ENCODE measurements around the gene THAP5. TPM values are rescaled to one million over a fixed set of nuclear protein-coding genes. Genes with fewer than 3 reads are reported as not detected.
A peak's percentile ranks its signal among the peaks of the same experiment; 100 is the strongest.
"Not testable (repeated sequence)": the region's sequence is repeated elsewhere in the genome, so short reads cannot be mapped to it uniquely, and the experiment has no call there.

THAP5 gene
- total RNA-seq, 1 experiment from 2014 or later, result 24.9 TPM

GRCh38 chr7:108585843-108586242 lies 16.3 kb upstream of the THAP5 start:
- DNase-seq (ENCODE audit: low read depth), result no peak

DNA sequence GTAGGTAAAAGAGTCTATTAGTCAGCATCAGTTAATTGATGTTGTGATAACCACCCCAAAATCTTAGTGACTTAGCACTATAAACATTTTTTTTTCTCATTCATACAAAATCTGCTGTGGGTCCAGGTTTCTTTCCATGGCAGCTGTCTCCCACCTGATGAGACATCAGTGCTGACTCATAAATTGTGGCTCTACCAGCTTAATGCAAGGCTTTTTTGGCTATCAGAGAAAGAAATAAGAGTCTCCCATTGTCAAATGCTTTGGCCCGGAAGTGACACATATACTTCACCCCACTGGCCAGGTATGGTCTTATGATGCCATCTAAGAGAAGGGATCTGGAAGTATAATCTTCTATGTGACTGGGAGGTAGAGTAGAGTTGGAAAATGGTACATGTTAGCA lies 14.7 kb upstream of the THAP5 start:
- DNase-seq (ENCODE audit: low read depth), result peak; percentile 85

DNA sequence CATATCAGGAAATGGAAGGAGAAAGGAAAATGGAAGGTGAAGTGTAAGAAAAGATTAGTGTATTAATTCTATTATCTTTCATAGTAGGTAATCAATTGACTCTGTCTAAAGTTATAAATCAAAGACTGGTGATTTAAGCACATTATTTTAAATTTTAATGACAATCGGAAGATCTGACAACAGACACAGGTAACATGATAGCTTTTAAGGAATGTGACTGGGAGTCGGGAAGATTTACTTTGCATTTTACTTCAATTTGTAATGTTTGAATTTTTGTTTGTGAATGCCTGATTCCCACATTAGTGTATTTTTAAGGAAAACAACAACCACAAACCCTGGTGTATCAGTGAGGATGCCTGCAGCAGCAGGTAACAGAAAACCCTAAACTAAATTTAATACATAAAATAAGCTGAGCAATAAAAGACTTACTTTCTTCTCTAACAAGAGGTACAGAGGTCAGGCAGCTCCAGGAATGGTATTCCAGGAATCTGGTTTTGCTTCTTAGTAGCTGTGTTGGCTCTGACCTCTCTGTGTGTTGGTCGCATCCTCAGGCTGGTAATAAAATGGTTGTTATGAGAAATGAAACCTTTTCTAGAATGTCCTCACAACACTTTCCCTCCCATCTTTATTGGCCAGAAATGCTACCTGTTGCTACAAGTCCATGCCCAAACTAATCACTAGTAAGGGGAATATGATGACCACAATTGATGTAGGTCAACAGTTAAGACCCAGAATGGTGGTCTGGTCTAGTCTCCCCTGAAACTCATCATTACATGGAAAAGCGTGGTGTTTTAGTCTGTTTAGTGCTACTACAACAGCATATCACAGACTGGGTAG lies 12.4 kb upstream of the THAP5 start:
- no peak for DNase-seq (ENCODE audit: low read depth)

DNA sequence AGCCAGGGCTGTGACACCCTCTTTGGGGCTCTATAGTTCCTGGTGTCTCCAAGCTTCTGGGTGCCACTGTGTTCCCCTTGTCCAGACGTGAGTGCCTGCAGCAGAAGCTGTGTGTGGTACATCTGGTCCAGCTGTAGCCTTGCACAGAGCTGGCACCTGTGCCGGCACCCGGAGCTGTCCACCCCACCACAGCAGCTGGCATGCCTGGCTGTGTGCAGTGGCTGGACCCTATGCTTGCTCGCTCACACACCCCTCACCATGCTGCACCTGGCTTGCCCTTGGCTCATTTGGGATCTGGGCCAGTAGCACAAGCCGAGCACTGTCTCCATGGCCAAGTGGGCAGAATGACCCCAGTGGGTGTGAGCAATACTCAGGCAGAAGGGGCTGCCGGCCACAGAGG lies 10.8 kb upstream of the THAP5 start:
- DNase-seq (ENCODE audit: low read depth), result no peak

GRCh38 chr7:108578937-108579336 lies 9.4 kb upstream of the THAP5 start:
- DNase-seq (ENCODE audit: low read depth), result no peak

DNA sequence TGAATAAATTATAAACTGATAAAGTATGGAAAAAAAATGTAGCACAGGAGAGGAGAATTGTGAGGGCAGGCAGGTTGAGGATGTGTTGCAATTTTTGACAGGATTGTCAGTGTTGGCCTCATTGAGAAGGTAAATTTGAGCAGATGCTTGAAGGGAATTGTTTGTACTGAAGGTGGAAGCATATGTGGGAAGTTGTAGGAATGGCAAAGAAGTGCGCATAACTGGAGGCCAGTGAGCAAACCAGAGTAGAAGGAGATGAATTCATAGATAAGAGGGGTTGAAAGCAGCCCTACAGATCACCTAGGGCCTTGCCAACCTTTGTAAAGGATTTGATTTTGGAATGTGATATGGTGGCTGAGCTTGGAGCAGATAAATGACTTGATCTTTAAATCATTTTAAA lies 6.6 kb upstream of the THAP5 start:
- no peak for DNase-seq (ENCODE audit: low read depth)

GRCh38 chr7:108575156-108575555 lies 5.7 kb upstream of the THAP5 start:
- no peak for DNase-seq (ENCODE audit: low read depth)

- DNase-seq (ENCODE audit: low read depth), result no peak
Observed at GRCh38 chr7:108572480-108572879, 3.0 kb upstream of the THAP5 start.

- DNase-seq (ENCODE audit: low read depth), result peak; percentile 47
Observed at GRCh38 chr7:108570146-108570755, 745 bp upstream of the THAP5 start.

DNA sequence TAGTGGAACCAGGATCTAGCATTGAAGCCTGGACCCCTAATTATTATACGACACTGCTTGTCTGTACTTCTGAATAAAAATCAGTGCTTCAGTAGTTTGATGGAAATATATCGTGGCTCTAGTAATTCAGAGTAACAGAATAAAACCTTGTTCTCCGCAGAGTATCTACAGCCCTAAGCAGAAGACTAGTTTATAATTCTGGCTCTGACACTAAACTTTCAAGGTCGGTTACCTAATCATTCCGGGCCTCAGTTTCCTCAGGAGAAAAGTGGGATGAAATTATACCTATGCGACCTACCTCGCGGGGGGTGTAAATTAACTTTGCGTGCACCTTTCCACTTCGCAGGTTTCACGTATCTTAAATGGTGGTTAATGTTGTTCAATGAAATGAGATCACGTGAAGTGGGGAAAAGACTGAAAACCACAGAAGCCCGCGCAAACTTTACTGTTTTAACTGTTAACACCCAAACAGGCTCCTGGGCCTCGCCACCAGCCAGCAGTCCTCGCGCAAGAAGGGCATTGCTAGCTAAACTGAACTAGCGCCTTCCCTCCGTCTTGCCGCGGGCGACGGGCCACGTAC lies 615 bp downstream of the THAP5 start:
- no peak for DNase-seq (ENCODE audit: low read depth)

- no peak for DNase-seq (ENCODE audit: low read depth)
Observed at GRCh38 chr7:108565987-108566386, 3.5 kb downstream of the THAP5 start.

GRCh38 chr7:108561047-108561619 lies 8.4 kb downstream of the THAP5 start:
- no peak for DNase-seq (ENCODE audit: low read depth)

GRCh38 chr7:108559253-108559652 lies 10.3 kb downstream of the THAP5 start:
- no peak for DNase-seq (ENCODE audit: low read depth)

- DNase-seq (ENCODE audit: low read depth), result no peak
Observed at GRCh38 chr7:108557617-108558016, 11.9 kb downstream of the THAP5 start.

GRCh38 chr7:108557191-108557590 lies 12.3 kb downstream of the THAP5 start:
- DNase-seq (ENCODE audit: low read depth), result no peak

- DNase-seq (ENCODE audit: low read depth), result not testable (repeated sequence)
Observed at GRCh38 chr7:108556665-108557064, 12.8 kb downstream of the THAP5 start.

GRCh38 chr7:108548141-108548896 lies 21.2 kb downstream of the THAP5 start:
- not testable (repeated sequence) for DNase-seq (ENCODE audit: low read depth)

GRCh38 chr7:108541478-108541877 lies 28.0 kb downstream of the THAP5 start:
- DNase-seq (ENCODE audit: low read depth), result no peak

DNA sequence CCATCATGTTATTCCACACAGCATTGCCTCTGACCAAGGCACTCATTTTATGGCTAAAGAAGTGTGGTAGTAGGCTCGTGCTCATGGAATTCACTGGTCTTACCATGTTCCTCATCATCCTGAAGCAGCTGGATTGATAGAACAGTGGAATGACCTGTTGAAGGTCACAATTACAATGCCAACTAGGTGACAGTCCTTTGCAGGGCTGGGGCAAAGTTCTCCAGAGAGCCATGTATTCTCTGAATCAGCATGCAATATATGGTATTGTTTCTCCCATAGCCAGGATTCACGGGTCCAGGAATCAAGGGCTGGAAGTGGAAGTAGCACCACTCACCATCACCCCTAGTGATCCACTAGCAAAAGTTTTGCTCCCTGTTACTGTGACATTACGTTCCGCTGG lies 30.8 kb downstream of the THAP5 start:
- not testable (repeated sequence) for DNase-seq (ENCODE audit: low read depth)

GRCh38 chr7:108538236-108538635 lies 31.3 kb downstream of the THAP5 start:
- DNase-seq (ENCODE audit: low read depth), result not testable (repeated sequence)

DNA sequence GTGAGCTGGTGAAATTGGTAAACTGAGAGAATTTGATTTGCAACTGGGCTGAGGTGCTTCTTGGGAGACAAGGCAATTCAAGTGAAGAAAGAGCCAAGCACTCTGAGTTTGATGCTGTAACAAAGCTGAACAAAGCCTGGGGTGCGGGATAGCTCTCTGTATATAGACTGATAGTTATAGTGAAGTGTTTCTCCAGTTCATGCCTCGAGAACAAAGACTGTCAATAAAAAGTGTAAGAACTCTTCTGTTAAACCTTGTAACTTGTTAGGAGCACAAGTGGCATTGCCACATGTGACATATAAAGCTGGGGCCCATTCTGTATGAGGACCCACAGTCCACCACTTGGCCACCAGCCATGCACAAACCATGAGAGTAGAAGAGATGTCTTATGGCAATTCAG lies 32.3 kb downstream of the THAP5 start:
- DNase-seq (ENCODE audit: low read depth), result no peak
